Measurements from ENCODE around the gene CDH3.

DNA sequence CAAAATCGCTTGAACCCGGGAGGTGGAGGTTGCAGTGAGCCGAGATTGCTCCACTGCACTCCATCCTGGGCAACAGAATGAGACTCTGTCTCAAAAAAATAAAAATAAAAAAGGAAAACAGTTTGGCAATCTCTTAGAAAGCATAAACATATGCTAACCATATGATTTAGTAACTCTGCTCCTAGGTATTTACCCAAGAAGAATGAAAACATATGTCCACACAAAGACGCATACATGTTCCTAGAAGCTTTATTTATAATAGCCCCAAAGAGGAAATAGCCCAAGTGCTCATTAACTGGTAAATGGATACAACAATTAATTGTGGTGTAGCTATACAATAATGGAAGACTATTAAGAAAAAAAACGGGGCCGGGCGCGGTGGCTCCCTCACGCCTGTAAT, 73.5 kb downstream of the CDH3 start:
- TF ChIP-seq POLR2AphosphoS5 (IDR thresholded peaks at IDR 0.05) (no peak), EP300 (IDR thresholded peaks at IDR 0.05) (no peak), POLR2A (IDR thresholded peaks at IDR 0.05) (no peak)
- TF ChIP-seq, protein P1, sequence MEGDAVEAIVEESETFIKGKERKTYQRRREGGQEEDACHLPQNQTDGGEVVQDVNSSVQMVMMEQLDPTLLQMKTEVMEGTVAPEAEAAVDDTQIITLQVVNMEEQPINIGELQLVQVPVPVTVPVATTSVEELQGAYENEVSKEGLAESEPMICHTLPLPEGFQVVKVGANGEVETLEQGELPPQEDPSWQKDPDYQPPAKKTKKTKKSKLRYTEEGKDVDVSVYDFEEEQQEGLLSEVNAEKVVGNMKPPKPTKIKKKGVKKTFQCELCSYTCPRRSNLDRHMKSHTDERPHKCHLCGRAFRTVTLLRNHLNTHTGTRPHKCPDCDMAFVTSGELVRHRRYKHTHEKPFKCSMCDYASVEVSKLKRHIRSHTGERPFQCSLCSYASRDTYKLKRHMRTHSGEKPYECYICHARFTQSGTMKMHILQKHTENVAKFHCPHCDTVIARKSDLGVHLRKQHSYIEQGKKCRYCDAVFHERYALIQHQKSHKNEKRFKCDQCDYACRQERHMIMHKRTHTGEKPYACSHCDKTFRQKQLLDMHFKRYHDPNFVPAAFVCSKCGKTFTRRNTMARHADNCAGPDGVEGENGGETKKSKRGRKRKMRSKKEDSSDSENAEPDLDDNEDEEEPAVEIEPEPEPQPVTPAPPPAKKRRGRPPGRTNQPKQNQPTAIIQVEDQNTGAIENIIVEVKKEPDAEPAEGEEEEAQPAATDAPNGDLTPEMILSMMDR (IDR thresholded peaks at IDR 0.05), result no peak

Data from stomach (tissue), 4 donors.